COLO829 (cell line): ENCODE data around the gene HTRA1.

ENCODE experiments used
- DNase-seq: peaks from one replicate; pipeline ENCODE4 v3.0.0; 2012; ENCODE audit warnings: low spot score

Gene HTRA1

GRCh38 chr10:122461367-122461728 is at the start of gene HTRA1:
HTRA1 (plus strand) TSS chr10:122461553; CDS start chr10:122461653, 100 bp downstream.
- DNase-seq, result peak; percentile 11

- no peak for DNase-seq
Observed at GRCh38 chr10:122413327-122413726, 48.0 kb upstream of the HTRA1 start.

- DNase-seq, result peak; percentile 6
Observed at GRCh38 chr10:122417667-122418066, 43.7 kb upstream of the HTRA1 start.

GRCh38 chr10:122419016-122419415 is 42.3 kb upstream of the HTRA1 start:
- no peak for DNase-seq

- DNase-seq, result no peak
Observed at GRCh38 chr10:122419876-122420623, 41.3 kb upstream of the HTRA1 start.

- DNase-seq, result no peak
Observed at GRCh38 chr10:122420624-122421007, 40.7 kb upstream of the HTRA1 start.

- DNase-seq, result no peak
Observed at GRCh38 chr10:122421054-122421625, 40.2 kb upstream of the HTRA1 start.

- DNase-seq, result no peak
Observed at GRCh38 chr10:122421742-122422141, 39.6 kb upstream of the HTRA1 start.

- DNase-seq, result no peak
Observed at GRCh38 chr10:122422266-122422989, 38.9 kb upstream of the HTRA1 start.

- DNase-seq, result no peak
Observed at GRCh38 chr10:122424059-122424458, 37.3 kb upstream of the HTRA1 start.

- DNase-seq, result no peak
Observed at GRCh38 chr10:122426829-122427228, 34.5 kb upstream of the HTRA1 start.

GRCh38 chr10:122427280-122427679 is 34.1 kb upstream of the HTRA1 start:
- DNase-seq, result no peak

GRCh38 chr10:122435212-122435827 is 26.0 kb upstream of the HTRA1 start:
- DNase-seq, result peak; percentile 18

- DNase-seq, result peak; percentile 83
Observed at GRCh38 chr10:122441961-122442360, 19.4 kb upstream of the HTRA1 start.

- DNase-seq, result no peak
Observed at GRCh38 chr10:122445469-122445868, 15.9 kb upstream of the HTRA1 start.

- DNase-seq, result no peak
Observed at GRCh38 chr10:122445904-122446303, 15.4 kb upstream of the HTRA1 start.

- DNase-seq, result no peak
Observed at GRCh38 chr10:122446668-122447423, 14.5 kb upstream of the HTRA1 start.

- no peak for DNase-seq
Observed at GRCh38 chr10:122448600-122448999, 12.8 kb upstream of the HTRA1 start.

GRCh38 chr10:122449153-122449552 is 12.2 kb upstream of the HTRA1 start:
- DNase-seq, result no peak

GRCh38 chr10:122450353-122450990 is 10.9 kb upstream of the HTRA1 start:
- no peak for DNase-seq

- DNase-seq, result no peak
Observed at GRCh38 chr10:122454071-122454470, 7.3 kb upstream of the HTRA1 start.
